ENCODE measurements around the gene MRPL28. TPM values are rescaled to one million over a fixed set of nuclear protein-coding genes. Genes with fewer than 3 reads are reported as not detected.
"Not testable (repeated sequence)": the region's sequence is repeated elsewhere in the genome, so short reads cannot be mapped to it uniquely, and the experiment has no call there.

Gene MRPL28
- total and polyA plus RNA-seq, 4 donors, result 28.3 to 63.4 (median 50.1) TPM

GRCh38 chr16:379183-379960, 9.0 kb upstream of the MRPL28 start:
- Histone ChIP-seq H3K27me3 (ENCODE audit: control insufficient read depth in 4 of 4, insufficient read depth in 4 of 4, low read length in 3 of 4) (no peaks in the 10 kb centered on the region), H3K9ac (ENCODE audit: low read depth in 1 of 2, low read length in 2 of 2) (no peak overlapping the region), H3K4me3 (ENCODE audit: low read depth in 1 of 3, low read length in 3 of 3) (no peak overlapping the region), H3K9me3 (ENCODE audit: control insufficient read depth in 4 of 4, low read length in 3 of 4) (no peaks in the 10 kb centered on the region), H3K27ac (ENCODE audit: low read depth in 1 of 2, low read length in 2 of 2) (no peak overlapping the region), H3K4me1 (ENCODE audit: control insufficient read depth in 4 of 4, insufficient read depth in 4 of 4, low read length in 3 of 4) (peaks cover 0 to 26% (median 15%) of the 10 kb centered on the region in 4 donors), H3K36me3 (ENCODE audit: control insufficient read depth in 4 of 4, insufficient read depth in 3 of 4, low read depth in 1 of 4, low read length in 3 of 4) (peaks cover 0 to 18% (median 11%) of the 10 kb centered on the region in 4 donors)
- WGBS, result 84% methylated on average over 16 of the region's 16 CpGs
- TF ChIP-seq ZBTB33 (IDR thresholded peaks at IDR 0.05) (no peak), RAD21 (IDR thresholded peaks at IDR 0.05) (no peak), FOXA2 (IDR thresholded peaks at IDR 0.05) (no peak), FOXA1 (IDR thresholded peaks at IDR 0.05) (no peak), SP1 (IDR thresholded peaks at IDR 0.05) (no peak), MAX (IDR thresholded peaks at IDR 0.05) (no peak), GABPA (IDR thresholded peaks at IDR 0.05 in 1 of 2, conservative IDR thresholded peaks at IDR 0.05 in 1 of 2) (no peak)
- DNase-seq (ENCODE audit: low spot score), result no peak

GRCh38 chr16:378821-379182, 8.5 kb upstream of the MRPL28 start:
- no peak for TF ChIP-seq MAX (IDR thresholded peaks at IDR 0.05)
- TF ChIP-seq GABPA (IDR thresholded peaks at IDR 0.05 in 1 of 2, conservative IDR thresholded peaks at IDR 0.05 in 1 of 2), result no peak
- no peak for TF ChIP-seq RAD21 (IDR thresholded peaks at IDR 0.05)
- TF ChIP-seq SP1 (IDR thresholded peaks at IDR 0.05), result no peak
- TF ChIP-seq HNF4A (conservative IDR thresholded peaks at IDR 0.05), result no peak
- TF ChIP-seq CTCF (IDR thresholded peaks at IDR 0.05; ENCODE audit: low read depth, low read length, missing input control), result no peak
- no peak for TF ChIP-seq FOXA2 (IDR thresholded peaks at IDR 0.05)
- TF ChIP-seq TAF1 (conservative IDR thresholded peaks at IDR 0.05), result no peak
- no peak for TF ChIP-seq EGR1 (IDR thresholded peaks at IDR 0.05; ENCODE audit: low read depth in 2 of 2)
- TF ChIP-seq NR2F2 (IDR thresholded peaks at IDR 0.05), result no peak
- TF ChIP-seq REST (IDR thresholded peaks at IDR 0.05), result no peak
- no peaks in the 10 kb centered on the region for H3K27me3 ChIP-seq (ENCODE audit: control insufficient read depth in 4 of 4, insufficient read depth in 4 of 4, low read length in 3 of 4)
- H3K9me3 ChIP-seq (ENCODE audit: control insufficient read depth in 4 of 4, low read length in 3 of 4), result no peaks in the 10 kb centered on the region
- DNase-seq (ENCODE audit: low spot score), result no peak
- no peak overlapping the region for H3K27ac ChIP-seq (ENCODE audit: low read depth in 1 of 2, low read length in 2 of 2)
- H3K4me3 ChIP-seq (ENCODE audit: low read depth in 1 of 3, low read length in 3 of 3), result no peak overlapping the region
- peaks cover 0 to 23% (median 13%) of the 10 kb centered on the region in 4 donors for H3K36me3 ChIP-seq (ENCODE audit: control insufficient read depth in 4 of 4, insufficient read depth in 3 of 4, low read depth in 1 of 4, low read length in 3 of 4)
- WGBS, result 78% methylated on average over 14 of the region's 14 CpGs
- peaks cover 0 to 26% (median 15%) of the 10 kb centered on the region in 4 donors for H3K4me1 ChIP-seq (ENCODE audit: control insufficient read depth in 4 of 4, insufficient read depth in 4 of 4, low read length in 3 of 4)
- H3K9ac ChIP-seq (ENCODE audit: low read depth in 1 of 2, low read length in 2 of 2), result no peak overlapping the region

GRCh38 chr16:378113-378820, 7.9 kb upstream of the MRPL28 start:
- H3K9me3 ChIP-seq (ENCODE audit: control insufficient read depth in 4 of 4, low read length in 3 of 4); DNase-seq (ENCODE audit: low spot score); H3K27me3 ChIP-seq (ENCODE audit: control insufficient read depth in 4 of 4, insufficient read depth in 4 of 4, low read length in 3 of 4); H3K9ac ChIP-seq (ENCODE audit: low read depth in 1 of 2, low read length in 2 of 2); H3K4me3 ChIP-seq (ENCODE audit: low read depth in 1 of 3, low read length in 3 of 3); H3K27ac ChIP-seq (ENCODE audit: low read depth in 1 of 2, low read length in 2 of 2): not testable (repeated sequence)
- peaks cover 0 to 23% (median 15%) of the 10 kb centered on the region in 4 donors for H3K4me1 ChIP-seq (ENCODE audit: control insufficient read depth in 4 of 4, insufficient read depth in 4 of 4, low read length in 3 of 4)
- peaks cover 0 to 29% (median 16%) of the 10 kb centered on the region in 4 donors for H3K36me3 ChIP-seq (ENCODE audit: control insufficient read depth in 4 of 4, insufficient read depth in 3 of 4, low read depth in 1 of 4, low read length in 3 of 4)
- WGBS, result 94% methylated on average over 36 of the region's 36 CpGs

Measured in liver (tissue), 9 donors.